WTC11 (cell line): ENCODE measurements around the gene PDCD1LG2.

Experiments
- AFF4 ChIP-seq: sonication (generic); formaldehyde crosslinking; IDR thresholded peaks from 2 replicates; pipeline ENCODE4 v1.8.1; 2023; ENCODE audit warnings: mild to moderate bottlenecking, missing genetic modification reagents, borderline replicate concordance
- AR ChIP-seq: fragments of 250-450 bp; sonication (Bioruptor Pico); IDR thresholded peaks from 2 replicates; pipeline ENCODE4 v1.9.0; 2021; ENCODE audit warnings: mild to moderate bottlenecking
- ATF2 ChIP-seq: sonication (generic); formaldehyde crosslinking; IDR thresholded peaks from 2 replicates; pipeline ENCODE4 v1.8.1; 2022; ENCODE audit warnings: low read depth, missing genetic modification reagents, borderline replicate concordance
- ATF3 ChIP-seq: sonication (generic); formaldehyde crosslinking; conservative IDR thresholded peaks from 2 replicates; pipeline ENCODE4 v1.8.1; 2022; ENCODE audit warnings: mild to moderate bottlenecking, missing genetic modification reagents
- CREB1 ChIP-seq: sonication (generic); formaldehyde crosslinking; IDR thresholded peaks from 2 replicates; pipeline ENCODE4 v1.8.0; 2023; ENCODE audit warnings: mild to moderate bottlenecking, missing genetic modification reagents
- CTCF ChIP-seq: fragments of 200-600 bp; IDR thresholded peaks from 2 replicates; pipeline ENCODE4 v1.8.0; 2022; ENCODE audit warnings: antibody characterized with exemption
- E2F4 ChIP-seq: sonication (generic); formaldehyde crosslinking; IDR thresholded peaks from 2 replicates; pipeline ENCODE4 v1.8.1; 2022; ENCODE audit warnings: low read depth, mild to moderate bottlenecking, moderate library complexity, missing genetic modification reagents, borderline replicate concordance
- ELF4 ChIP-seq: sonication (generic); formaldehyde crosslinking; IDR thresholded peaks from 2 replicates; pipeline ENCODE4 v1.8.1; 2022; ENCODE audit warnings: low read depth, mild to moderate bottlenecking, moderate library complexity, missing genetic modification reagents
- ESRRA ChIP-seq: sonication (generic); formaldehyde crosslinking; IDR thresholded peaks from 2 replicates; pipeline ENCODE4 v1.8.1; 2022; ENCODE audit warnings: mild to moderate bottlenecking, missing genetic modification reagents, borderline replicate concordance
- FOXJ3 ChIP-seq: sonication (generic); formaldehyde crosslinking; IDR thresholded peaks from 2 replicates; pipeline ENCODE4 v1.9.0; 2021; ENCODE audit warnings: missing genetic modification reagents, mild to moderate bottlenecking, borderline replicate concordance
- RORB ChIP-seq: fragments of 250-450 bp; sonication (Bioruptor Pico); IDR thresholded peaks from 2 replicates; pipeline ENCODE4 v1.9.0; 2021; ENCODE audit warnings: mild to moderate bottlenecking
- SP1 ChIP-seq: sonication (generic); formaldehyde crosslinking; conservative IDR thresholded peaks from 2 replicates; pipeline ENCODE4 v1.8.1; 2022; ENCODE audit warnings: missing genetic modification reagents
- TCF7 ChIP-seq: sonication (generic); formaldehyde crosslinking; IDR thresholded peaks from 2 replicates; pipeline ENCODE4 v1.8.0; 2022; ENCODE audit warnings: mild to moderate bottlenecking, low read depth, missing genetic modification reagents, moderate library complexity
- ZNF416 ChIP-seq: fragments of 250-450 bp; sonication (Bioruptor Pico); IDR thresholded peaks from 2 replicates; pipeline ENCODE4 v1.9.0; 2021; ENCODE audit warnings: mild to moderate bottlenecking, inconsistent platforms

- TF ChIP-seq ZNF416 (CRISPR knock-in tag): no peak
- no peak for TF ChIP-seq CTCF
- no peak for TF ChIP-seq AR
- no peak for TF ChIP-seq ESRRA (CRISPR knock-in tag)
- no peak for TF ChIP-seq CREB1
- no peak for TF ChIP-seq RORB (CRISPR knock-in tag)
- TF ChIP-seq FOXJ3 (CRISPR knock-in tag): no peak
- TF ChIP-seq ELF4 (CRISPR knock-in tag): no peak
- no peak for TF ChIP-seq AFF4 (CRISPR knock-in tag)
- no peak for TF ChIP-seq TCF7
- TF ChIP-seq E2F4: no peak
- TF ChIP-seq ATF2: no peak
- no peak for TF ChIP-seq ATF3 (CRISPR knock-in tag)
- TF ChIP-seq SP1 (CRISPR knock-in tag): no peak
Measured at GRCh38 chr9:5466005-5466404, 44.3 kb upstream of the PDCD1LG2 start.
